ENCODE data around the gene SPIRE1. TPM values are rescaled to one million over a fixed set of nuclear protein-coding genes. Genes with fewer than 3 reads are reported as not detected.

Gene SPIRE1
- total RNA-seq, 1 experiment from 2014 or later: 26.1 TPM

DNA sequence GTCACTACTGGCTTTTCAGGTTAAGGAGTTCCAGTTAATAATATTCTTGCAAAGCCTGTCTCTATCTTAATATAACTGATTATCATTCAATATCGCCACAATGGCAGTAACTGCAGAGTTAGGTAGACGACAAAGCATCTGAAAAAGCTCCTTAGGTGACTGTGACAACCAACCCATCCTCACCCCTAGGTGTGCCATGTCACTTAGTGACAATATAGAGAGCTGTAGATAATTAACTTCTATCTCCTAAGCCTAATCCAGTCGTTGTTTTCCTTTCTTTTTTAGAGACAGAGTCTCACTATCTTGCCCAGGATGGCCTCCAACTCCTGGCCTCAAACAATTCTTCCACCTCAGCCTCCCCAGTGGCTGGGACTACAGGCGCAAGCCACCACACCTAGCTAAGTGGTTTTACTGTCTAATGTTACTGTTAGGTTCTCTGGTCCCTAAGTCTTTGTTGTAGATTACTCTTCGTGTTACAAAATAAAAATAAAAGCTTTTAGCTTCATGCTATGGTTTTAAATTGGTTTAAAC is 65.2 kb downstream of the SPIRE1 start:
- Histone ChIP-seq H3K4me3 (no peak overlapping the region), H3F3A (ENCODE audit: insufficient read depth, low read depth) (peaks cover 14% of the 10 kb centered on the region), H3K79me2 (ENCODE audit: low read depth) (no peaks in the 10 kb centered on the region), H3K4me2 (no peak overlapping the region), H3K4me1 (replicated peaks; ENCODE audit: insufficient read depth) (peaks cover 24% of the 10 kb centered on the region), H4K20me1 (ENCODE audit: insufficient read depth) (no peaks in the 10 kb centered on the region), H2AFZ (no peak overlapping the region), H3K36me3 (ENCODE audit: low read depth) (no peaks in the 10 kb centered on the region), H3K9me3 (ENCODE audit: insufficient read depth, low read depth) (no peaks in the 10 kb centered on the region; the same call in 1 of the 2 replicates), H3K27me3 (ENCODE audit: insufficient read depth, low read depth) (no peaks in the 10 kb centered on the region), H3K9me2 (ENCODE audit: insufficient read depth) (no peaks in the 10 kb centered on the region), H3K27ac (no peak overlapping the region)
- intact Hi-C loops (cut with micrococcal nuclease; ENCODE audit: unreplicated experiment): no loop called here
- CTCF ChIA-PET: no interaction called here
- POLR2A ChIA-PET (ENCODE audit: unreplicated experiment): interaction anchor here (0.6 kb wide), 1 partner anchor 45 kb away, joined by 5 read pairs; no protein-coding TSS in a partner anchor
- TF ChIP-seq, protein P1, sequence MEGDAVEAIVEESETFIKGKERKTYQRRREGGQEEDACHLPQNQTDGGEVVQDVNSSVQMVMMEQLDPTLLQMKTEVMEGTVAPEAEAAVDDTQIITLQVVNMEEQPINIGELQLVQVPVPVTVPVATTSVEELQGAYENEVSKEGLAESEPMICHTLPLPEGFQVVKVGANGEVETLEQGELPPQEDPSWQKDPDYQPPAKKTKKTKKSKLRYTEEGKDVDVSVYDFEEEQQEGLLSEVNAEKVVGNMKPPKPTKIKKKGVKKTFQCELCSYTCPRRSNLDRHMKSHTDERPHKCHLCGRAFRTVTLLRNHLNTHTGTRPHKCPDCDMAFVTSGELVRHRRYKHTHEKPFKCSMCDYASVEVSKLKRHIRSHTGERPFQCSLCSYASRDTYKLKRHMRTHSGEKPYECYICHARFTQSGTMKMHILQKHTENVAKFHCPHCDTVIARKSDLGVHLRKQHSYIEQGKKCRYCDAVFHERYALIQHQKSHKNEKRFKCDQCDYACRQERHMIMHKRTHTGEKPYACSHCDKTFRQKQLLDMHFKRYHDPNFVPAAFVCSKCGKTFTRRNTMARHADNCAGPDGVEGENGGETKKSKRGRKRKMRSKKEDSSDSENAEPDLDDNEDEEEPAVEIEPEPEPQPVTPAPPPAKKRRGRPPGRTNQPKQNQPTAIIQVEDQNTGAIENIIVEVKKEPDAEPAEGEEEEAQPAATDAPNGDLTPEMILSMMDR (conservative IDR thresholded peaks at IDR 0.05): no peak
- no peak for TF ChIP-seq EZH2 (IDR thresholded peaks at IDR 0.05; ENCODE audit: low read depth)
- no peak for DNase-seq
- no TSS peak for BruUV-seq (replicated peaks)

DNA sequence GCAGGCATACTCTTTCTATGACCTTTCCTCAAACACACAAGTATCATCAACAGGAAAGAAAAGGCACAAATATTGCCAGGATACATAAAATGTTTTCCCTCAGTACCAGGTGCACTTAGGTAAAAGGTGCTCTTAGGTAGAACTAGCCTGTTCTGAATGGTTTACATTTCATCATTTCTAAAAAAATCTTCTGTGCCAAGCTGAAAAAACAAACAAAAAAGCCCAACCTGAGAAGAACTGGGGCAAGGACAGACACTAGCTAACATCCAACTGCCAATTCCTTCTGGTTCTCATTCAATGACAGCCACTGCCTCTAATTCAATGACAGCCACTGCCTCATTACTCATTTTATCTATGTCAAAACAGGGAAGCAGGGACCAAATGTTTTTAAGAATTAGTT is 68.5 kb downstream of the SPIRE1 start:
- no peak for TF ChIP-seq EZH2 (IDR thresholded peaks at IDR 0.05; ENCODE audit: low read depth)
- TF ChIP-seq, protein P1 (conservative IDR thresholded peaks at IDR 0.05): no peak
- no peak overlapping the region for H3K4me3 ChIP-seq
- BruUV-seq (replicated peaks): no TSS peak
- intact Hi-C loops (cut with micrococcal nuclease; ENCODE audit: unreplicated experiment): no loop called here
- no peak overlapping the region for H3K27ac ChIP-seq
- no peaks in the 10 kb centered on the region; the same call in 1 of the 2 replicates for H3K4me1 ChIP-seq (replicated peaks; ENCODE audit: insufficient read depth)
- no peaks in the 10 kb centered on the region for H4K20me1 ChIP-seq (ENCODE audit: insufficient read depth)
- DNase-seq: no peak
- H3K79me2 ChIP-seq (ENCODE audit: low read depth): no peaks in the 10 kb centered on the region
- no peaks in the 10 kb centered on the region for H3K9me2 ChIP-seq (ENCODE audit: insufficient read depth)
- ChIA-PET CTCF (no interaction called here), POLR2A (ENCODE audit: unreplicated experiment) (interaction anchor here (0.6 kb wide), 1 partner anchor 77 kb away, joined by 14 read pairs; no protein-coding TSS in a partner anchor)
- no peaks in the 10 kb centered on the region for H3K27me3 ChIP-seq (ENCODE audit: insufficient read depth, low read depth)
- H3K9me3 ChIP-seq (ENCODE audit: insufficient read depth, low read depth): no peaks in the 10 kb centered on the region
- no peaks in the 10 kb centered on the region for H3F3A ChIP-seq (ENCODE audit: insufficient read depth, low read depth)
- H3K36me3 ChIP-seq (ENCODE audit: low read depth): no peaks in the 10 kb centered on the region
- H2AFZ ChIP-seq: no peak overlapping the region
- no peak overlapping the region for H3K4me2 ChIP-seq

DNA sequence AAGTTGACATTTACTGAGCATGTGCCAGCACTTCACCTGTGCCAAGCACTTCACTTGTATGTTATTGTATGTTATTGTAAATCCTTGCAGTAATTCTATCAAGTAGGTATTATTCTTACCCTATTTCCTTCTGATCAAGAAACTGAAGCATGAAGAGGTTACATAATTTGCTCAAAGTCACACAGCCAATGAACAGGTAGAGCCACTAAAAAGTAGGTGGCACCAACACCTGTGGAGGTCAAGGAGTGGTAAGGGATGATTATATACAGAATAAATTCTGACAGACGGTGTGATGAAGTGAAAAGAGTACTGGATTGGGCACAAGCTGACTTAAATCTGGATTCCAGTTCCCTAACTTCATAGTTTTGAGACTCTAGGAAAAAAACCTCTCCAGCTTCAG is 71.0 kb downstream of the SPIRE1 start:
- no peaks in the 10 kb centered on the region for H3K36me3 ChIP-seq (ENCODE audit: low read depth)
- H3K4me1 ChIP-seq (replicated peaks; ENCODE audit: insufficient read depth): no peaks in the 10 kb centered on the region; the same call in 1 of the 2 replicates
- no peaks in the 10 kb centered on the region for H3K27me3 ChIP-seq (ENCODE audit: insufficient read depth, low read depth)
- DNase-seq: no peak
- no TSS peak for BruUV-seq (replicated peaks)
- intact Hi-C loops (cut with micrococcal nuclease; ENCODE audit: unreplicated experiment): no loop called here
- no peak for TF ChIP-seq EZH2 (IDR thresholded peaks at IDR 0.05; ENCODE audit: low read depth)
- TF ChIP-seq, protein P1 (conservative IDR thresholded peaks at IDR 0.05): no peak
- no peaks in the 10 kb centered on the region for H3K9me3 ChIP-seq (ENCODE audit: insufficient read depth, low read depth)
- no peaks in the 10 kb centered on the region for H3F3A ChIP-seq (ENCODE audit: insufficient read depth, low read depth)
- ChIA-PET CTCF (interaction anchor here (0.6 kb wide), 1 partner anchor 119 kb away, joined by 3 read pairs; no protein-coding TSS in a partner anchor), POLR2A (ENCODE audit: unreplicated experiment) (no interaction called here)
- no peaks in the 10 kb centered on the region for H4K20me1 ChIP-seq (ENCODE audit: insufficient read depth)
- no peak overlapping the region for H3K27ac ChIP-seq
- no peak overlapping the region for H3K4me3 ChIP-seq
- H3K79me2 ChIP-seq (ENCODE audit: low read depth): no peaks in the 10 kb centered on the region
- no peaks in the 10 kb centered on the region for H3K9me2 ChIP-seq (ENCODE audit: insufficient read depth)
- H3K4me2 ChIP-seq: no peak overlapping the region
- H2AFZ ChIP-seq: no peak overlapping the region

Measured in PC-9 (cell line).